ENCODE measurements around the gene ZDHHC7.

ZDHHC7 gene

GRCh38 chr16:84924331-84925091, 86.8 kb downstream of the ZDHHC7 start:
- Histone ChIP-seq H3K4me3 (IDR thresholded peaks at IDR 0.05; ENCODE audit: insufficient read depth, low read depth, low read length) (no peak overlapping the region), H3K36me3 (ENCODE audit: insufficient read depth) (no peaks in the 10 kb centered on the region), H4K20me1 (ENCODE audit: insufficient read depth) (no peaks in the 10 kb centered on the region), H3K9ac (no peak overlapping the region), H3K4me2 (no peak overlapping the region), H3K4me1 (ENCODE audit: low read depth, poor library complexity, severe bottlenecking) (no peaks in the 10 kb centered on the region), H3K27me3 (ENCODE audit: insufficient read depth, low read depth) (peaks cover 76% of the 10 kb centered on the region), H3K79me2 (ENCODE audit: insufficient read depth, low read depth) (no peaks in the 10 kb centered on the region), H3K27ac (no peak overlapping the region), H2AFZ (ENCODE audit: low read depth) (no peak overlapping the region)
- no peak for TF ChIP-seq CTCF (conservative IDR thresholded peaks at IDR 0.05; ENCODE audit: low read depth, low read length)

Measured in KMS-11 (cell line).